SH-SY5Y (cell line): ENCODE measurements around the gene FHAD1.

Source experiments
- GATA2 ChIP-seq: IDR thresholded peaks from 2 replicates; pipeline ENCODE4 v1.6.1; 2011; ENCODE audit warnings: mild to moderate bottlenecking, low read depth, low read length
- GATA3 ChIP-seq: IDR thresholded peaks from 2 replicates; pipeline ENCODE4 v1.6.1; 2011; ENCODE audit warnings: low read depth, mild to moderate bottlenecking, low read length, moderate library complexity

- TF ChIP-seq GATA2 (no peak), GATA3 (no peak)
Measured at GRCh38 chr1:15370781-15371520, 123.9 kb downstream of the FHAD1 start.
